Neural crest cell (in vitro differentiated cells): ENCODE measurements around the gene SLC25A38. TPM values are rescaled to one million over a fixed set of nuclear protein-coding genes. Genes with fewer than 3 reads are reported as not detected.
A peak's percentile ranks its signal among the peaks of the same experiment; 100 is the strongest.

Source experiments
- DNase-seq: peaks from one replicate; pipeline ENCODE4 v3.0.0; 2021; ENCODE audit warnings: low read depth, mixed read lengths, low spot score
- H3K27ac Mint-ChIP-seq: one replicate; pipeline ENCODE4 v1.8.0; 2021; ENCODE audit warnings: mild to moderate bottlenecking, mixed read lengths; ENCODE audit not compliant: unreplicated experiment
- H3K27me3 Mint-ChIP-seq: 2 replicates; pipeline ENCODE4 v1.8.0; 2021; ENCODE audit warnings: low read depth, mild to moderate bottlenecking, mixed read lengths
- H3K36me3 Mint-ChIP-seq: 2 replicates; pipeline ENCODE4 v1.8.0; 2021; ENCODE audit warnings: low read depth, mild to moderate bottlenecking, mixed read lengths
- H3K4me1 Mint-ChIP-seq: 2 replicates; pipeline ENCODE4 v1.8.0; 2021; ENCODE audit warnings: mixed read lengths
- H3K4me3 Mint-ChIP-seq: one replicate; pipeline ENCODE4 v1.8.0; 2021; ENCODE audit warnings: mild to moderate bottlenecking, mixed read lengths
- H3K9me3 Mint-ChIP-seq: 2 replicates; pipeline ENCODE4 v1.8.0; 2021; ENCODE audit warnings: mixed read lengths
- CTCF ChIP-seq: fragments of 200-600 bp; sonication (generic); conservative IDR thresholded peaks from 2 replicates; pipeline ENCODE4 v1.5.0; 2021; ENCODE audit warnings: antibody characterized with exemption, mild to moderate bottlenecking
- total RNA-seq: library from RNA; stranded (reverse); gene quantifications from 2 replicates; pipeline ENCODE4 v1.2.1, GENCODE V29; 2021

SLC25A38 gene
- total RNA-seq, 1 donor from 2014 or later: 26.6 TPM

GRCh38 chr3:39388741-39389248, 5.6 kb downstream of the SLC25A38 start:
- TF ChIP-seq CTCF: no peak
- H3K9me3 Mint-ChIP-seq: no peaks in the 10 kb centered on the region
- H3K4me3 Mint-ChIP-seq: no peak overlapping the region
- no peaks in the 10 kb centered on the region for H3K27me3 Mint-ChIP-seq
- H3K36me3 Mint-ChIP-seq: no peaks in the 10 kb centered on the region
- no peak for DNase-seq
- H3K27ac Mint-ChIP-seq: peak overlapping the region; percentile 32
- peaks cover 12% of the 10 kb centered on the region for H3K4me1 Mint-ChIP-seq

- no peak overlapping the region for H3K4me3 Mint-ChIP-seq
- H3K27me3 Mint-ChIP-seq: no peaks in the 10 kb centered on the region
- no peaks in the 10 kb centered on the region for H3K9me3 Mint-ChIP-seq
- H3K4me1 Mint-ChIP-seq: peaks cover 6% of the 10 kb centered on the region
- TF ChIP-seq CTCF: no peak
- H3K27ac Mint-ChIP-seq: no peak overlapping the region
- DNase-seq: no peak
- peaks cover 3% of the 10 kb centered on the region for H3K36me3 Mint-ChIP-seq
Measured at GRCh38 chr3:39390181-39390580, 7.0 kb downstream of the SLC25A38 start.

GRCh38 chr3:39396690-39397089, 13.5 kb downstream of the SLC25A38 start:
- Mint-ChIP-seq H3K27me3 (no peaks in the 10 kb centered on the region), H3K27ac (no peak overlapping the region), H3K36me3 (peaks cover 3% of the 10 kb centered on the region), H3K4me3 (no peak overlapping the region), H3K4me1 (no peaks in the 10 kb centered on the region), H3K9me3 (no peaks in the 10 kb centered on the region)
- no peak for TF ChIP-seq CTCF
- DNase-seq: no peak

- peak overlapping the region; percentile 62 for H3K27ac Mint-ChIP-seq
- H3K36me3 Mint-ChIP-seq: peaks cover 3% of the 10 kb centered on the region
- H3K4me3 Mint-ChIP-seq: peak overlapping the region; percentile 41
- no peaks in the 10 kb centered on the region for H3K4me1 Mint-ChIP-seq
- no peak for TF ChIP-seq CTCF
- no peak for DNase-seq
- H3K9me3 Mint-ChIP-seq: no peaks in the 10 kb centered on the region
- H3K27me3 Mint-ChIP-seq: no peaks in the 10 kb centered on the region
Measured at GRCh38 chr3:39398700-39399099, 15.5 kb downstream of the SLC25A38 start.

GRCh38 chr3:39401983-39402382, 18.8 kb downstream of the SLC25A38 start:
- Mint-ChIP-seq H3K9me3 (no peaks in the 10 kb centered on the region), H3K36me3 (peaks cover 5% of the 10 kb centered on the region), H3K27me3 (peaks cover 4% of the 10 kb centered on the region), H3K27ac (no peak overlapping the region), H3K4me1 (peaks cover 8% of the 10 kb centered on the region), H3K4me3 (no peak overlapping the region)
- TF ChIP-seq CTCF: no peak
- DNase-seq: no peak
